HepG2 (cell line): ENCODE results near the gene KRTAP12-3. TPM values are rescaled to one million over a fixed set of nuclear protein-coding genes. Genes with fewer than 3 reads are reported as not detected.

Experiments used
- BHLHE40 ChIP-seq: IDR thresholded peaks from 2 replicates; pipeline ENCODE4 v1.6.1; 2011; ENCODE audit warnings: low read length, improper control_type of control experiment
- FIP1L1 ChIP-seq: fragments of 200-400 bp; formaldehyde crosslinking; IDR thresholded peaks from 2 replicates; pipeline ENCODE4 v1.6.1; 2018; ENCODE audit warnings: low read depth, mild to moderate bottlenecking, low read length, moderate library complexity, borderline replicate concordance; ENCODE audit not compliant: insufficient read depth
- HOXA5 ChIP-seq: sonication (generic); formaldehyde crosslinking; IDR thresholded peaks from 2 replicates; pipeline ENCODE4 v1.4.0; 2020; ENCODE audit warnings: missing genetic modification reagents
- KDM6A ChIP-seq: IDR thresholded peaks from 2 replicates; pipeline ENCODE4 v1.6.1; 2016; ENCODE audit warnings: low read depth
- KLF16 ChIP-seq, 2 experiments: sonication (generic) in 1 of 2; formaldehyde crosslinking in 1 of 2; IDR thresholded peaks; 2 replicates each; pipeline versions ENCODE4 v1.6.1 to v1.8.0; 2016 to 2023; ENCODE audit warnings: missing genetic modification reagents in 2 of 2, missing compliant biosample characterization in 1 of 2
- NCOA1 ChIP-seq: sonication (generic); formaldehyde crosslinking; IDR thresholded peaks from 2 replicates; pipeline ENCODE4 v1.9.0; 2021; ENCODE audit warnings: missing genetic modification reagents
- ZEB1 ChIP-seq: IDR thresholded peaks from 2 replicates; pipeline ENCODE4 v1.6.1; 2012; ENCODE audit warnings: mild to moderate bottlenecking, low read depth, inconsistent platforms; ENCODE audit not compliant: insufficient replicate concordance
- ZNF121 ChIP-seq: sonication (generic); formaldehyde crosslinking; IDR thresholded peaks from 2 replicates; pipeline ENCODE4 v1.5.0; 2020; ENCODE audit warnings: mild to moderate bottlenecking, missing genetic modification reagents
- ZNF225 ChIP-seq: sonication (generic); formaldehyde crosslinking; IDR thresholded peaks from 2 replicates; pipeline ENCODE4 v1.4.0; 2020; ENCODE audit warnings: mild to moderate bottlenecking, missing genetic modification reagents
- ZNF264 ChIP-seq: sonication (generic); formaldehyde crosslinking; IDR thresholded peaks from 2 replicates; pipeline ENCODE4 v1.4.0; 2020; ENCODE audit warnings: missing genetic modification reagents
- ZNF746 ChIP-seq: sonication (generic); formaldehyde crosslinking; IDR thresholded peaks from 2 replicates; pipeline ENCODE4 v1.8.0; 2022; ENCODE audit warnings: mild to moderate bottlenecking, missing genetic modification reagents
- polyA plus RNA-seq, 8 experiments: library from polyadenylated mRNA; depleted of rRNA in 3 of 8; stranded (reverse) in 7 of 8; unstranded in 1 of 8; fragments of >200 nt; fragmentation: Illumina TruSeq in 4 of 8; extraction: Trizol in 4 of 8; gene quantifications; 2 replicates each; pipeline versions ENCODE4 v1.2.1 to v1.2.3, GENCODE V29; 2011 to 2016; ENCODE audit warnings: low read depth in 4 of 8, missing spikeins in 1 of 8, mixed read lengths in 1 of 8; ENCODE audit not compliant: insufficient read depth in 1 of 8
- total RNA-seq, 5 experiments: library from RNA; depleted of rRNA; stranded (reverse); fragments of >200 nt; fragmentation: Illumina TruSeq; extraction: Trizol; gene quantifications; 2 replicates each; pipeline ENCODE4 v1.2.3, GENCODE V29; 2016; ENCODE audit warnings: low read depth in 1 of 5
- TF ChIP-seq, protein P1 (sequence below): sonication (generic); formaldehyde crosslinking; IDR thresholded peaks from 2 replicates; pipeline ENCODE4 v1.4.0; 2020; ENCODE audit warnings: low read depth, mild to moderate bottlenecking, missing genetic modification reagents
- TF ChIP-seq, protein P2 (sequence below): sonication (generic); formaldehyde crosslinking; IDR thresholded peaks from 2 replicates; pipeline ENCODE4 v1.4.0; 2020; ENCODE audit warnings: missing genetic modification reagents
- TF ChIP-seq, protein P3 (sequence below), 2 experiments: sonication (generic) in 1 of 2; formaldehyde crosslinking in 1 of 2; IDR thresholded peaks; 2 replicates each; pipeline versions ENCODE4 v1.6.1 to v1.9.0; 2014 to 2022; ENCODE audit warnings: antibody characterized with exemption in 1 of 2, borderline replicate concordance in 1 of 2, inconsistent platforms in 1 of 2, low read depth in 1 of 2, missing genetic modification reagents in 1 of 2
- TF ChIP-seq, protein P4 (sequence below): sonication (generic); formaldehyde crosslinking; conservative IDR thresholded peaks from 2 replicates; pipeline ENCODE4 v1.8.0; 2022; ENCODE audit warnings: missing genetic modification reagents

The KRTAP12-3 gene
- total and polyA plus RNA-seq, 2 of the 13 experiments (the other 11 are each of a cell fraction or from before 2014, with no cell fraction given) = not detected

DNA sequence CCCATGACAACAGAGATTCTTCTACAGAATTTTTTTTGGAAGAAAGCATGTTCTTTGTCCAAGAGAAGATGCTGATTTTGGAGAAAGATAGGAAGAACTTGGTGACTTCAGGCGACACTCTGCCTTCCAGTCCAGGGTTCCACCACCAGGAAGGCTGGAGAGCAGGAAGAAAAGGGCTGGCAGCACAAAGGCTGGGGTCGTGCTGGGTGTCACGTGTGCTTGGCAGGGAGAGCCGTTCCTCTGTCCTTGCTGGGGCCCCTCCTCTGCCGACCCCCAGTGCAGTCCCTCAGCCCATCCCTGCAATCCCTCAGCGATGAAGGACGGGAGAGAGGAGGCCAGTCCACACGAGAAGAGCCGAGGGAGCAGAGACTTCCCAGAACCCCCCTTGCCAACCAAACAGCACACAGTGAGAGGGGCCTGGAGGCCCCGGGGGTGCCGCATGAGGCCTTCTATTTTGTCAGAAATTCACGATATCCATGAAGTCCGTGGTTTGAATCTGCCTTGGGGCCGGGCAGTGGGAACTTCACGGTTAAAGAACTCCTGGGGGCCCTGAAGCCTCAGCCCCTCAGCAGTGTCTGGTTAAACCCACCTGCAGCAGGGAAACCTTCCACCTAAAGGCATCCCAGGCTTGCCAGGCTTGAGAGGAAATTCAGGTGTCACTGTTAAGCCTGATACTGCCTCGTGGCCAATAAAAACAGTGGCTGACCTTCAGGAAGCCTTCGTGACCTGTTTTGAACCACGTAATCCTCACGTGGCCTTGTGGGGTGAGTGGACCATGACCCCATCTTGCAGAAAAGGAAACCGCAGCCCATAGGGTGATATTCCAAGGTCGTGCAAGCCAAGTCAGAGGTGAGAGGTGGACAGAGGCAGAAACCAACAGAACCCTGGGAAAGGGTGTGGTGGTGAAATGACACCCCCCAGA is 42.6 kb downstream of the KRTAP12-3 start (continued):
- TF ChIP-seq, protein P1, sequence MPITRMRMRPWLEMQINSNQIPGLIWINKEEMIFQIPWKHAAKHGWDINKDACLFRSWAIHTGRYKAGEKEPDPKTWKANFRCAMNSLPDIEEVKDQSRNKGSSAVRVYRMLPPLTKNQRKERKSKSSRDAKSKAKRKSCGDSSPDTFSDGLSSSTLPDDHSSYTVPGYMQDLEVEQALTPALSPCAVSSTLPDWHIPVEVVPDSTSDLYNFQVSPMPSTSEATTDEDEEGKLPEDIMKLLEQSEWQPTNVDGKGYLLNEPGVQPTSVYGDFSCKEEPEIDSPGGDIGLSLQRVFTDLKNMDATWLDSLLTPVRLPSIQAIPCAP (CRISPR knock-in tag) = no peak
- TF ChIP-seq FIP1L1 = no peak
- peak; percentile 73; the same call in 1 of the 2 replicates for TF ChIP-seq BHLHE40
- peak; percentile 69; the same call in 1 of the 2 replicates for TF ChIP-seq KDM6A
- TF ChIP-seq ZNF264 (CRISPR knock-in tag) = peak; percentile 81; the same call in 1 of the 2 replicates
- peak; percentile 47; the same call in 1 of the 2 replicates for TF ChIP-seq ZNF746 (CRISPR knock-in tag)
- TF ChIP-seq ZNF225 (CRISPR knock-in tag) = no peak
- TF ChIP-seq HOXA5 (CRISPR knock-in tag) = 0 out of 2 replicates have a peak, but pooled peaks have one; percentile 37
- TF ChIP-seq NCOA1 (CRISPR knock-in tag) = peak; percentile 55; the same call in 1 of the 2 replicates
- TF ChIP-seq, protein P2, sequence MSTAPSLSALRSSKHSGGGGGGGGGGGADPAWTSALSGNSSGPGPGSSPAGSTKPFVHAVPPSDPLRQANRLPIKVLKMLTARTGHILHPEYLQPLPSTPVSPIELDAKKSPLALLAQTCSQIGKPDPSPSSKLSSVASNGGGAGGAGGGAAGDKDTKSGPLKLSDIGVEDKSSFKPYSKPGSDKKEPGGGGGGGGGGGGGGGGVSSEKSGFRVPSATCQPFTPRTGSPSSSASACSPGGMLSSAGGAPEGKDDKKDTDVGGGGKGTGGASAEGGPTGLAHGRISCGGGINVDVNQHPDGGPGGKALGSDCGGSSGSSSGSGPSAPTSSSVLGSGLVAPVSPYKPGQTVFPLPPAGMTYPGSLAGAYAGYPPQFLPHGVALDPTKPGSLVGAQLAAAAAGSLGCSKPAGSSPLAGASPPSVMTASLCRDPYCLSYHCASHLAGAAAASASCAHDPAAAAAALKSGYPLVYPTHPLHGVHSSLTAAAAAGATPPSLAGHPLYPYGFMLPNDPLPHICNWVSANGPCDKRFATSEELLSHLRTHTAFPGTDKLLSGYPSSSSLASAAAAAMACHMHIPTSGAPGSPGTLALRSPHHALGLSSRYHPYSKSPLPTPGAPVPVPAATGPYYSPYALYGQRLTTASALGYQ = no peak
- TF ChIP-seq ZEB1 = no peak
- TF ChIP-seq ZNF121 (CRISPR knock-in tag) = no peak
- TF ChIP-seq KLF16 (CRISPR knock-in tag; IDR thresholded peaks at IDR 0.05) = peak in 1 of 2 experiments; percentile 62; a peak in 2 of 4 replicates
- TF ChIP-seq, protein P3, sequence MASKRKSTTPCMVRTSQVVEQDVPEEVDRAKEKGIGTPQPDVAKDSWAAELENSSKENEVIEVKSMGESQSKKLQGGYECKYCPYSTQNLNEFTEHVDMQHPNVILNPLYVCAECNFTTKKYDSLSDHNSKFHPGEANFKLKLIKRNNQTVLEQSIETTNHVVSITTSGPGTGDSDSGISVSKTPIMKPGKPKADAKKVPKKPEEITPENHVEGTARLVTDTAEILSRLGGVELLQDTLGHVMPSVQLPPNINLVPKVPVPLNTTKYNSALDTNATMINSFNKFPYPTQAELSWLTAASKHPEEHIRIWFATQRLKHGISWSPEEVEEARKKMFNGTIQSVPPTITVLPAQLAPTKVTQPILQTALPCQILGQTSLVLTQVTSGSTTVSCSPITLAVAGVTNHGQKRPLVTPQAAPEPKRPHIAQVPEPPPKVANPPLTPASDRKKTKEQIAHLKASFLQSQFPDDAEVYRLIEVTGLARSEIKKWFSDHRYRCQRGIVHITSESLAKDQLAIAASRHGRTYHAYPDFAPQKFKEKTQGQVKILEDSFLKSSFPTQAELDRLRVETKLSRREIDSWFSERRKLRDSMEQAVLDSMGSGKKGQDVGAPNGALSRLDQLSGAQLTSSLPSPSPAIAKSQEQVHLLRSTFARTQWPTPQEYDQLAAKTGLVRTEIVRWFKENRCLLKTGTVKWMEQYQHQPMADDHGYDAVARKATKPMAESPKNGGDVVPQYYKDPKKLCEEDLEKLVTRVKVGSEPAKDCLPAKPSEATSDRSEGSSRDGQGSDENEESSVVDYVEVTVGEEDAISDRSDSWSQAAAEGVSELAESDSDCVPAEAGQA (IDR thresholded peaks at IDR 0.05; ENCODE audit: low read depth) = no peak; the same call in 1 of the 2 replicates
- TF ChIP-seq, protein P3 (CRISPR knock-in tag; IDR thresholded peaks at IDR 0.05; ENCODE audit: borderline replicate concordance) = no peak
- TF ChIP-seq, protein P4, sequence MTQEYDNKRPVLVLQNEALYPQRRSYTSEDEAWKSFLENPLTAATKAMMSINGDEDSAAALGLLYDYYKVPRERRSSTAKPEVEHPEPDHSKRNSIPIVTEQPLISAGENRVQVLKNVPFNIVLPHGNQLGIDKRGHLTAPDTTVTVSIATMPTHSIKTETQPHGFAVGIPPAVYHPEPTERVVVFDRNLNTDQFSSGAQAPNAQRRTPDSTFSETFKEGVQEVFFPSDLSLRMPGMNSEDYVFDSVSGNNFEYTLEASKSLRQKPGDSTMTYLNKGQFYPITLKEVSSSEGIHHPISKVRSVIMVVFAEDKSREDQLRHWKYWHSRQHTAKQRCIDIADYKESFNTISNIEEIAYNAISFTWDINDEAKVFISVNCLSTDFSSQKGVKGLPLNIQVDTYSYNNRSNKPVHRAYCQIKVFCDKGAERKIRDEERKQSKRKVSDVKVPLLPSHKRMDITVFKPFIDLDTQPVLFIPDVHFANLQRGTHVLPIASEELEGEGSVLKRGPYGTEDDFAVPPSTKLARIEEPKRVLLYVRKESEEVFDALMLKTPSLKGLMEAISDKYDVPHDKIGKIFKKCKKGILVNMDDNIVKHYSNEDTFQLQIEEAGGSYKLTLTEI (CRISPR knock-in tag) = no peak
